ENCODE data around the gene GATM. TPM values are rescaled to one million over a fixed set of nuclear protein-coding genes. Genes with fewer than 3 reads are reported as not detected.

The GATM gene
- total RNA-seq, 1 donor from 2014 or later, result 21.4 TPM

GRCh38 chr15:45331972-45332371, 46.4 kb downstream of the GATM start:
- peak overlapping the region; percentile 69 for H2AFZ ChIP-seq (replicated peaks)
- Mint-ChIP-seq H3K4me1 (peaks cover 22% of the 10 kb centered on the region), H3K27ac (no peak overlapping the region), H3K36me3 (no peaks in the 10 kb centered on the region), H3K9me3 (no peaks in the 10 kb centered on the region), H3K4me3 (no peak overlapping the region), H3K27me3 (ENCODE audit: insufficient read depth, low read depth) (peaks cover 10% of the 10 kb centered on the region)
- no peaks in the 10 kb centered on the region for H3K79me2 ChIP-seq (ENCODE audit: low read depth)
- H3K4me2 ChIP-seq, result no peak overlapping the region
- H3K4me1 ChIP-seq, result no peaks in the 10 kb centered on the region
- no peak for DNase-seq (ENCODE audit: low spot score)
- H3K27me3 ChIP-seq, result no peaks in the 10 kb centered on the region
- no peak for TF ChIP-seq EZH2 (IDR thresholded peaks at IDR 0.05)
- no peak for TF ChIP-seq CTCF (IDR thresholded peaks at IDR 0.05)
- H3K27ac ChIP-seq, result no peak overlapping the region
- no peaks in the 10 kb centered on the region for H4K20me1 ChIP-seq (ENCODE audit: low read depth)
- no peak overlapping the region for H3K4me3 ChIP-seq
- H3K36me3 ChIP-seq, result no peaks in the 10 kb centered on the region
- H3K9me3 ChIP-seq (ENCODE audit: low read depth), result no peaks in the 10 kb centered on the region
- no peaks in the 10 kb centered on the region for H3F3A ChIP-seq (ENCODE audit: low read depth)
- no peak overlapping the region for H3K9ac ChIP-seq

- H3K27ac ChIP-seq, result no peak overlapping the region
- DNase-seq (ENCODE audit: low spot score), result no peak
- H3K79me2 ChIP-seq (ENCODE audit: low read depth), result no peaks in the 10 kb centered on the region
- TF ChIP-seq CTCF (IDR thresholded peaks at IDR 0.05), result no peak
- TF ChIP-seq EZH2phosphoT487 (IDR thresholded peaks at IDR 0.05), result no peak
- no peak for TF ChIP-seq EZH2 (IDR thresholded peaks at IDR 0.05)
- no peaks in the 10 kb centered on the region for H4K20me1 ChIP-seq (ENCODE audit: low read depth)
- no peaks in the 10 kb centered on the region for H3K36me3 ChIP-seq
- H3K4me1 ChIP-seq, result peaks cover 7% of the 10 kb centered on the region
- Mint-ChIP-seq H3K9me3 (no peaks in the 10 kb centered on the region), H3K27ac (no peak overlapping the region), H3K27me3 (ENCODE audit: insufficient read depth, low read depth) (peaks cover 8% of the 10 kb centered on the region), H3K4me3 (no peak overlapping the region), H3K36me3 (no peaks in the 10 kb centered on the region), H3K4me1 (peaks cover 36% of the 10 kb centered on the region)
- no peaks in the 10 kb centered on the region for H3F3A ChIP-seq (ENCODE audit: low read depth)
- no peaks in the 10 kb centered on the region for H3K27me3 ChIP-seq
- no peak overlapping the region for H3K4me3 ChIP-seq
- no peaks in the 10 kb centered on the region for H3K9me3 ChIP-seq (ENCODE audit: low read depth)
- no peak overlapping the region for H3K4me2 ChIP-seq
- no peak overlapping the region for H3K9ac ChIP-seq
- no peak overlapping the region for H2AFZ ChIP-seq (replicated peaks)
These were observed 49.7 kb downstream of the GATM start for GRCh38 chr15:45328663-45329062.

GRCh38 chr15:45326741-45327140, 51.6 kb downstream of the GATM start:
- H3K27ac ChIP-seq, result no peak overlapping the region
- H3K36me3 ChIP-seq, result no peaks in the 10 kb centered on the region
- H3K4me2 ChIP-seq, result peak overlapping the region; percentile 13
- no peaks in the 10 kb centered on the region for H4K20me1 ChIP-seq (ENCODE audit: low read depth)
- H2AFZ ChIP-seq (replicated peaks), result peak overlapping the region; percentile 50
- no peak for DNase-seq (ENCODE audit: low spot score)
- Mint-ChIP-seq H3K27me3 (ENCODE audit: insufficient read depth, low read depth) (peaks cover 8% of the 10 kb centered on the region), H3K9me3 (no peaks in the 10 kb centered on the region), H3K4me3 (peak overlapping the region; percentile 42), H3K4me1 (peaks cover 32% of the 10 kb centered on the region), H3K27ac (peak overlapping the region; percentile 81), H3K36me3 (no peaks in the 10 kb centered on the region)
- H3K9ac ChIP-seq, result no peak overlapping the region
- H3K27me3 ChIP-seq, result no peaks in the 10 kb centered on the region
- no peak for TF ChIP-seq EZH2 (IDR thresholded peaks at IDR 0.05)
- no peak for TF ChIP-seq EZH2phosphoT487 (IDR thresholded peaks at IDR 0.05)
- TF ChIP-seq CTCF (IDR thresholded peaks at IDR 0.05), result no peak
- peaks cover 7% of the 10 kb centered on the region for H3K4me1 ChIP-seq
- H3K4me3 ChIP-seq, result no peak overlapping the region
- H3K9me3 ChIP-seq (ENCODE audit: low read depth), result no peaks in the 10 kb centered on the region
- no peaks in the 10 kb centered on the region for H3F3A ChIP-seq (ENCODE audit: low read depth)
- H3K79me2 ChIP-seq (ENCODE audit: low read depth), result no peaks in the 10 kb centered on the region
